K562 (cell line): ENCODE data around the gene PTGES3L. TPM values are rescaled to one million over a fixed set of nuclear protein-coding genes. Genes with fewer than 3 reads are reported as not detected.

Experiments used
- BHLHE40 ChIP-seq: IDR thresholded peaks from 2 replicates; pipeline ENCODE4 v1.6.1; 2011; ENCODE audit warnings: low read length, improper control_type of control experiment
- C11orf30 ChIP-seq: fragments of 450-650 bp; IDR thresholded peaks from 2 replicates; pipeline ENCODE4 v1.6.1; 2016; ENCODE audit warnings: low read depth, mild to moderate bottlenecking
- CTBP1 ChIP-seq: fragments of 450-650 bp; IDR thresholded peaks from 2 replicates; pipeline ENCODE4 v1.6.1; 2016; ENCODE audit warnings: borderline replicate concordance
- ESRRA ChIP-seq: fragments of 450-650 bp; IDR thresholded peaks from 2 replicates; pipeline ENCODE4 v1.6.1; 2014; ENCODE audit warnings: low read depth, mild to moderate bottlenecking, moderate library complexity, borderline replicate concordance
- HBP1 ChIP-seq: fragments of 450-650 bp; formaldehyde crosslinking; IDR thresholded peaks from 2 replicates; pipeline ENCODE4 v1.4.0; 2022; ENCODE audit warnings: missing genetic modification characterization
- HLTF ChIP-seq: fragments of 450-650 bp; IDR thresholded peaks from 2 replicates; pipeline ENCODE4 v1.6.1; 2016
- HNRNPK ChIP-seq: fragments of 200-400 bp; formaldehyde crosslinking; IDR thresholded peaks from one replicate; pipeline ENCODE4 v1.6.1; 2018; ENCODE audit warnings: mild to moderate bottlenecking, low read depth, low read length; ENCODE audit not compliant: poor library complexity, severe bottlenecking
- MEIS2 ChIP-seq: fragments of 450-650 bp; IDR thresholded peaks from 2 replicates; pipeline ENCODE4 v1.6.1; 2014; ENCODE audit warnings: mild to moderate bottlenecking; ENCODE audit not compliant: partially characterized antibody
- MGA ChIP-seq: fragments of 450-650 bp; IDR thresholded peaks from 2 replicates; pipeline ENCODE4 v1.6.1; 2016; ENCODE audit warnings: mild to moderate bottlenecking, moderate library complexity
- STAG1 ChIP-seq: sonication (generic); formaldehyde crosslinking; IDR thresholded peaks from 2 replicates; pipeline ENCODE4 v1.5.0; 2020; ENCODE audit warnings: missing genetic modification reagents, borderline replicate concordance
- ZNF24 ChIP-seq: fragments of 450-650 bp; IDR thresholded peaks from 2 replicates; pipeline ENCODE4 v1.6.1; 2016
- ZNF316 ChIP-seq: fragments of 450-650 bp; IDR thresholded peaks from 2 replicates; pipeline ENCODE4 v1.6.1; 2016
- ZNF398 ChIP-seq: fragments of 250-450 bp; sonication (Bioruptor Pico); IDR thresholded peaks from 2 replicates; pipeline ENCODE4 v1.8.0; 2021; ENCODE audit warnings: moderate library complexity, mild to moderate bottlenecking, inconsistent platforms
- ZSCAN29 ChIP-seq: fragments of 450-650 bp; IDR thresholded peaks from 2 replicates; pipeline ENCODE4 v1.6.1; 2017
- polyA plus RNA-seq, 8 experiments: library from polyadenylated mRNA; depleted of rRNA in 4 of 8; stranded (reverse) in 5 of 8; unstranded in 3 of 8; fragments of >200 nt; fragmentation: Nextera tagmentation in 2 of 8; fragmentation: Illumina TruSeq in 1 of 8; extraction: Ambion mirVana in 2 of 8; extraction: Trizol in 1 of 8; gene quantifications; 2 replicates each; pipeline versions ENCODE4 v1.2.1 to v1.2.3, GENCODE V29; 2011 to 2014; ENCODE audit warnings: inconsistent platforms in 1 of 8, missing spikeins in 1 of 8
- total RNA-seq, 7 experiments: library from RNA; depleted of rRNA in 6 of 7; stranded (reverse); fragments of >200 nt in 6 of 7; fragmentation: Illumina TruSeq in 2 of 7; extraction: Trizol in 2 of 7; gene quantifications; 2 replicates each; pipeline versions ENCODE4 v1.2.1 to v1.2.3, GENCODE V29; 2011 to 2021; ENCODE audit warnings: low replicate concordance in 1 of 7

PTGES3L gene
- total and polyA plus RNA-seq, 9 of the 15 experiments (the other 6 are each of a cell fraction or from before 2014, with no cell fraction given) = 6.0 to 16.0 (median 9.6) TPM

- TF ChIP-seq MGA (peak; percentile 79), STAG1 (CRISPR knock-in tag) (peak; percentile 42; the same call in 1 of the 2 replicates), BHLHE40 (no peak), HNRNPK (no peak), ESRRA (peak; percentile 81), C11orf30 (peak; percentile 12; the same call in 1 of the 2 replicates), ZNF24 (peak; percentile 69; the same call in 1 of the 2 replicates), ZSCAN29 (no peak), HBP1 (CRISPR knock-in tag) (0 out of 2 replicates have a peak, but pooled peaks have one; percentile 13), ZNF316 (no peak), ZNF398 (CRISPR knock-in tag) (no peak), HLTF (0 out of 2 replicates have a peak, but pooled peaks have one; percentile 58), MEIS2 (peak; percentile 37), CTBP1 (peak; percentile 72; the same call in 1 of the 2 replicates)
Observed at GRCh38 chr17:42980766-42981397, 1.0 kb upstream of the PTGES3L start (continued).
